ENCODE measurements around the gene EIF3F.

EIF3F gene

GRCh38 chr11:8022876-8023275 lies 35.7 kb downstream of the EIF3F start:
- Mint-ChIP-seq H3K27ac (no peak overlapping the region), H3K4me1 (ENCODE audit: low read depth) (peaks cover 11% of the 10 kb centered on the region), H3K27me3 (ENCODE audit: low read depth) (peaks cover 33% of the 10 kb centered on the region), H3K4me3 (no peak overlapping the region), H3K9me3 (no peaks in the 10 kb centered on the region), H3K36me3 (ENCODE audit: low read depth) (peaks cover 2% of the 10 kb centered on the region)

GRCh38 chr11:8023831-8024555 lies 36.9 kb downstream of the EIF3F start:
- H3K9me3 Mint-ChIP-seq: no peaks in the 10 kb centered on the region
- H3K27me3 Mint-ChIP-seq (ENCODE audit: low read depth): peaks cover 27% of the 10 kb centered on the region
- no peaks in the 10 kb centered on the region for H3K36me3 Mint-ChIP-seq (ENCODE audit: low read depth)
- no peak overlapping the region for H3K4me3 Mint-ChIP-seq
- peaks cover 7% of the 10 kb centered on the region for H3K4me1 Mint-ChIP-seq (ENCODE audit: low read depth)
- H3K27ac Mint-ChIP-seq: no peak overlapping the region

GRCh38 chr11:8025123-8025522 lies 38.0 kb downstream of the EIF3F start:
- Mint-ChIP-seq H3K9me3 (no peaks in the 10 kb centered on the region), H3K4me1 (ENCODE audit: low read depth) (peaks cover 5% of the 10 kb centered on the region), H3K36me3 (ENCODE audit: low read depth) (no peaks in the 10 kb centered on the region), H3K4me3 (no peak overlapping the region), H3K27ac (no peak overlapping the region), H3K27me3 (ENCODE audit: low read depth) (peaks cover 24% of the 10 kb centered on the region)

GRCh38 chr11:8025816-8026215 lies 38.7 kb downstream of the EIF3F start:
- Mint-ChIP-seq H3K4me1 (ENCODE audit: low read depth) (no peaks in the 10 kb centered on the region), H3K4me3 (no peak overlapping the region), H3K36me3 (ENCODE audit: low read depth) (no peaks in the 10 kb centered on the region), H3K27me3 (ENCODE audit: low read depth) (peaks cover 17% of the 10 kb centered on the region), H3K9me3 (no peaks in the 10 kb centered on the region), H3K27ac (no peak overlapping the region)

- H3K9me3 Mint-ChIP-seq: no peaks in the 10 kb centered on the region
- no peaks in the 10 kb centered on the region for H3K4me1 Mint-ChIP-seq (ENCODE audit: low read depth)
- H3K36me3 Mint-ChIP-seq (ENCODE audit: low read depth): no peaks in the 10 kb centered on the region
- no peak overlapping the region for H3K4me3 Mint-ChIP-seq
- H3K27me3 Mint-ChIP-seq (ENCODE audit: low read depth): peaks cover 9% of the 10 kb centered on the region
- no peak overlapping the region for H3K27ac Mint-ChIP-seq
These were observed 39.8 kb downstream of the EIF3F start for GRCh38 chr11:8026982-8027381.

GRCh38 chr11:8028766-8029165 lies 41.6 kb downstream of the EIF3F start:
- no peaks in the 10 kb centered on the region for H3K9me3 Mint-ChIP-seq
- H3K27me3 Mint-ChIP-seq (ENCODE audit: low read depth): peaks cover 4% of the 10 kb centered on the region
- H3K4me1 Mint-ChIP-seq (ENCODE audit: low read depth): peaks cover 4% of the 10 kb centered on the region
- H3K36me3 Mint-ChIP-seq (ENCODE audit: low read depth): no peaks in the 10 kb centered on the region
- H3K27ac Mint-ChIP-seq: no peak overlapping the region
- H3K4me3 Mint-ChIP-seq: no peak overlapping the region

- H3K4me1 Mint-ChIP-seq (ENCODE audit: low read depth): peaks cover 4% of the 10 kb centered on the region
- H3K27ac Mint-ChIP-seq: no peak overlapping the region
- no peak overlapping the region for H3K4me3 Mint-ChIP-seq
- no peaks in the 10 kb centered on the region for H3K36me3 Mint-ChIP-seq (ENCODE audit: low read depth)
- peaks cover 4% of the 10 kb centered on the region for H3K27me3 Mint-ChIP-seq (ENCODE audit: low read depth)
- H3K9me3 Mint-ChIP-seq: no peaks in the 10 kb centered on the region
These were observed 43.5 kb downstream of the EIF3F start for GRCh38 chr11:8030526-8031247.

GRCh38 chr11:8031248-8032115 lies 44.3 kb downstream of the EIF3F start:
- H3K27me3 Mint-ChIP-seq (ENCODE audit: low read depth): peaks cover 4% of the 10 kb centered on the region

GRCh38 chr11:8032122-8032521 lies 45.0 kb downstream of the EIF3F start:
- peaks cover 4% of the 10 kb centered on the region for H3K27me3 Mint-ChIP-seq (ENCODE audit: low read depth)

More at GRCh38 chr11:8031248-8032115, 44.3 kb downstream of the EIF3F start:
- Mint-ChIP-seq H3K4me3 (no peak overlapping the region), H3K4me1 (ENCODE audit: low read depth) (peaks cover 4% of the 10 kb centered on the region), H3K36me3 (ENCODE audit: low read depth) (no peaks in the 10 kb centered on the region), H3K27ac (no peak overlapping the region), H3K9me3 (no peaks in the 10 kb centered on the region)

GRCh38 chr11:8032576-8033304 lies 45.6 kb downstream of the EIF3F start:
- H3K27ac Mint-ChIP-seq: no peak overlapping the region
- H3K27me3 Mint-ChIP-seq (ENCODE audit: low read depth): peaks cover 4% of the 10 kb centered on the region
- H3K36me3 Mint-ChIP-seq (ENCODE audit: low read depth): no peaks in the 10 kb centered on the region
- no peak overlapping the region for H3K4me3 Mint-ChIP-seq
- H3K9me3 Mint-ChIP-seq: no peaks in the 10 kb centered on the region
- H3K4me1 Mint-ChIP-seq (ENCODE audit: low read depth): peaks cover 4% of the 10 kb centered on the region

More at GRCh38 chr11:8032122-8032521, 45.0 kb downstream of the EIF3F start:
- H3K4me3 Mint-ChIP-seq: no peak overlapping the region
- H3K27ac Mint-ChIP-seq: no peak overlapping the region
- no peaks in the 10 kb centered on the region for H3K9me3 Mint-ChIP-seq
- H3K36me3 Mint-ChIP-seq (ENCODE audit: low read depth): no peaks in the 10 kb centered on the region
- peaks cover 4% of the 10 kb centered on the region for H3K4me1 Mint-ChIP-seq (ENCODE audit: low read depth)

- Mint-ChIP-seq H3K4me1 (ENCODE audit: low read depth) (peaks cover 4% of the 10 kb centered on the region), H3K27me3 (ENCODE audit: low read depth) (peaks cover under 1% of the 10 kb centered on the region), H3K27ac (no peak overlapping the region), H3K4me3 (no peak overlapping the region), H3K36me3 (ENCODE audit: low read depth) (no peaks in the 10 kb centered on the region), H3K9me3 (no peaks in the 10 kb centered on the region)
These were observed 46.4 kb downstream of the EIF3F start for GRCh38 chr11:8033305-8034105.

- Mint-ChIP-seq H3K27me3 (ENCODE audit: low read depth) (no peaks in the 10 kb centered on the region), H3K27ac (no peak overlapping the region), H3K4me1 (ENCODE audit: low read depth) (peaks cover 4% of the 10 kb centered on the region), H3K9me3 (no peaks in the 10 kb centered on the region), H3K4me3 (no peak overlapping the region), H3K36me3 (ENCODE audit: low read depth) (no peaks in the 10 kb centered on the region)
These were observed 47.0 kb downstream of the EIF3F start for GRCh38 chr11:8034106-8034585.

GRCh38 chr11:8034604-8035190 lies 47.6 kb downstream of the EIF3F start:
- Mint-ChIP-seq H3K4me3 (no peak overlapping the region), H3K36me3 (ENCODE audit: low read depth) (no peaks in the 10 kb centered on the region), H3K4me1 (ENCODE audit: low read depth) (peaks cover 4% of the 10 kb centered on the region), H3K27ac (no peak overlapping the region), H3K9me3 (no peaks in the 10 kb centered on the region), H3K27me3 (ENCODE audit: low read depth) (no peaks in the 10 kb centered on the region)

Measured in T-helper 1 cell treated with Interleukin-12 subunit alpha and Interleukin-12 subunit beta and Interleukin-4 antibody, amounts not matched to agents 30 μg/mL and 1 μg/mL, for 36 hours (primary cell).